Lung (tissue), 12 donors: Measurements from ENCODE around the gene HIPK2. TPM values are rescaled to one million over a fixed set of nuclear protein-coding genes. Genes with fewer than 3 reads are reported as not detected.

Experiments used
- ATAC-seq: fragments of 200-7000 bp; cut with Tn5 transposase; one replicate; pipeline ENCODE4 v1.9.1; 2020; ENCODE audit warnings: moderate number of reproducible peaks; ENCODE audit not compliant: insufficient read depth, low FRiP score
- DNase-seq, 3 donors: peaks; one replicate each; pipeline ENCODE4 v3.0.0-alpha.2; 2013 to 2017
- H3K27ac ChIP-seq, 2 donors: one replicate each; pipeline ENCODE4 v1.5.1; 2013; ENCODE audit warnings: mild to moderate bottlenecking in 2 of 2, moderate library complexity in 2 of 2, control low read depth in 1 of 2, inconsistent platforms in 1 of 2, low read depth in 1 of 2, low read length in 1 of 2
- H3K27me3 ChIP-seq, 3 donors: one replicate each; pipeline ENCODE4 v1.5.1; 2013; ENCODE audit warnings: low read length in 2 of 3; ENCODE audit not compliant: control insufficient read depth in 3 of 3, insufficient read depth in 3 of 3
- H3K36me3 ChIP-seq, 4 donors: one replicate each; pipeline ENCODE4 v1.5.1; 2013; ENCODE audit warnings: low read length in 4 of 4, mild to moderate bottlenecking in 1 of 4, moderate library complexity in 1 of 4; ENCODE audit not compliant: control insufficient read depth in 4 of 4, insufficient read depth in 4 of 4
- H3K4me1 ChIP-seq, 5 donors: one replicate each; pipeline ENCODE4 v1.5.1; 2013; ENCODE audit warnings: low read length in 5 of 5, mild to moderate bottlenecking in 2 of 5, moderate library complexity in 1 of 5; ENCODE audit not compliant: control insufficient read depth in 5 of 5, insufficient read depth in 5 of 5
- H3K4me3 ChIP-seq: one replicate; pipeline ENCODE4 v1.5.1; 2013; ENCODE audit warnings: mild to moderate bottlenecking, control low read depth, moderate library complexity
- H3K9ac ChIP-seq, 2 donors: one replicate each; pipeline ENCODE4 v1.5.1; 2013; ENCODE audit warnings: low read length in 2 of 2, control low read depth in 1 of 2; ENCODE audit not compliant: insufficient read depth in 1 of 2
- H3K9me3 ChIP-seq, 4 donors: one replicate each; pipeline ENCODE4 v1.5.1; 2013; ENCODE audit warnings: low read length in 3 of 4, mild to moderate bottlenecking in 1 of 4, moderate library complexity in 1 of 4; ENCODE audit not compliant: control insufficient read depth in 4 of 4, insufficient read depth in 3 of 4
- WGBS, 2 donors: extraction: QIAGEN DNeasy Blood & Tissue Kit; methylation state at CpG; one replicate each; pipeline ENCODE4 v1.1.7; 2013; 5-methylcytosine and 5-hydroxymethylcytosine counted together
- polyA plus RNA-seq, 2 donors: library from polyadenylated mRNA; stranded (reverse); fragments of 200-250 nt; gene quantifications; one replicate each; pipeline ENCODE4 v1.2.1, GENCODE V29; 2013
- total RNA-seq, 2 donors: library from RNA; depleted of rRNA in 1 of 2; stranded (reverse); fragments of >200 nt in 1 of 2; gene quantifications; one replicate each; pipeline ENCODE4 v1.2.1, GENCODE V29; 2014 to 2021
- TF ChIP-seq, protein P1 (sequence below): IDR thresholded peaks from 2 replicates; pipeline ENCODE4 v1.5.1; 2012; ENCODE audit warnings: mild to moderate bottlenecking; ENCODE audit errors: control extremely low read depth, extremely low read depth
- donor health status: control.
- donor health status: control.
- donor health status: Bipolar disorder and iron deficiency.
- donor health status: healthy.
- donor health status: DM: yes; HTN: yes; CAD: no.

HIPK2 gene
- total and polyA plus RNA-seq, 4 donors: 8.7 to 65.1 (median 18.3) TPM

DNA sequence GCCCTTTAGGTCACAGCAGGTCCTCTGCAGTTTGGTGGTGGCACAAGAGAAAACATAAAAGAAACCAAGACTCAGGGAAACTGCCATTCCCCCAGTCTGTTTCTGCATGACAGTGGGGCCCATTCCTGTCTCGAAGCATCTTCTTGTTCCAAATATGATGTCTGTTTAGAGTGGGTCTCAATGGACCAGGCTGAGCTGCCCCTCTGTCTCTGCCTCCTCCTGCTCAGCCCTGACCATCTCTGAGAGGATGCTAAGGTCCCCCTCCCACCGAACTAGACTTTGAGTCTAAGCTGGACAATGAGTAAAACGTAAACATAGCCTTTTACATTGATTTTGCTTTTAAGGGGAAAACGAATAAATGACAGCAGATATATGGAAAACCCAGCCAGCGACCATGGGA is 213.9 kb downstream of the HIPK2 start:
- H3K4me1 ChIP-seq: peaks cover 0 to 9% (median 0%) of the 10 kb centered on the region in 5 donors
- H3K4me3 ChIP-seq: no peak overlapping the region
- TF ChIP-seq, protein P1, sequence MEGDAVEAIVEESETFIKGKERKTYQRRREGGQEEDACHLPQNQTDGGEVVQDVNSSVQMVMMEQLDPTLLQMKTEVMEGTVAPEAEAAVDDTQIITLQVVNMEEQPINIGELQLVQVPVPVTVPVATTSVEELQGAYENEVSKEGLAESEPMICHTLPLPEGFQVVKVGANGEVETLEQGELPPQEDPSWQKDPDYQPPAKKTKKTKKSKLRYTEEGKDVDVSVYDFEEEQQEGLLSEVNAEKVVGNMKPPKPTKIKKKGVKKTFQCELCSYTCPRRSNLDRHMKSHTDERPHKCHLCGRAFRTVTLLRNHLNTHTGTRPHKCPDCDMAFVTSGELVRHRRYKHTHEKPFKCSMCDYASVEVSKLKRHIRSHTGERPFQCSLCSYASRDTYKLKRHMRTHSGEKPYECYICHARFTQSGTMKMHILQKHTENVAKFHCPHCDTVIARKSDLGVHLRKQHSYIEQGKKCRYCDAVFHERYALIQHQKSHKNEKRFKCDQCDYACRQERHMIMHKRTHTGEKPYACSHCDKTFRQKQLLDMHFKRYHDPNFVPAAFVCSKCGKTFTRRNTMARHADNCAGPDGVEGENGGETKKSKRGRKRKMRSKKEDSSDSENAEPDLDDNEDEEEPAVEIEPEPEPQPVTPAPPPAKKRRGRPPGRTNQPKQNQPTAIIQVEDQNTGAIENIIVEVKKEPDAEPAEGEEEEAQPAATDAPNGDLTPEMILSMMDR: no peak
- 94 to 97% methylated on average over 5 of the region's 5 CpGs for WGBS, 2 donors
- H3K27me3 ChIP-seq: no peaks in the 10 kb centered on the region
- ATAC-seq: no peak
- H3K9ac ChIP-seq: no peak overlapping the region
- H3K9me3 ChIP-seq: peaks cover 0 to 2% (median 0%) of the 10 kb centered on the region in 4 donors
- no peak for DNase-seq
- no peak overlapping the region for H3K27ac ChIP-seq
- peaks cover 0 to 8% (median 3%) of the 10 kb centered on the region in 4 donors for H3K36me3 ChIP-seq

DNA sequence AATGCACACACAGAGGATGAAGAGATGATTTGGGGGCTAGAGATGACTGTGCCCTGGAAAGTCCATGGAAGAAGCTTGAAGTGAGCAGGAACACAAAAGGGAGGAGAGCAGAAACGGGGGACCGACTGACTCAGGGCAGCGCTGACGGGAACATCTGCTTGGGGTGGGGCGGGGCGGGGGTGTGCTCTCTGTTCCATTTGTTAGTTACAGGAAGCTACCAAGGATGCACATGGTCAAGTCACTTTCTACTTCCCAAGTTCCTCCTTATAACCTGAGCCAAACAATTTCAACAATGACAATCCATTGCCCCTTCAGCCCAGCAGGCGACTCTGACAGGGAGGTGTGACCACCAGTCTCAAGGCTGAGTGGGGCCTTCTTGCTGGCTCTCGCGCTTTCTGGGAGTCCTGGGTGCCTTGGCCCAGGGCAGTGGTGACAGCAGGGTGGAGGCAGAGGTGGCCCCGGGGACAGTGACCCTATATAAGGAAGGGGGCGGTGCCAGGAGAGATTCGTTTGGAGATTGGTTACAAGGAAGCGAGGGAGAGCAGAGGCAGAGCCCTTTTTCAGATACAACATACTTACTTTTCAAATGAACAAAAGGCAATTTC is 214.7 kb downstream of the HIPK2 start:
- DNase-seq (peak in 1 of 3 donors; percentile 15), ATAC-seq (no peak)
- TF ChIP-seq, protein P1: no peak
- Histone ChIP-seq H3K36me3 (peaks cover 0 to 6% (median 0%) of the 10 kb centered on the region in 4 donors), H3K27me3 (no peaks in the 10 kb centered on the region), H3K9me3 (peaks cover 0 to 2% (median 0%) of the 10 kb centered on the region in 4 donors), H3K27ac (no peak overlapping the region), H3K4me1 (peaks cover 0 to 9% (median 0%) of the 10 kb centered on the region in 5 donors), H3K4me3 (no peak overlapping the region), H3K9ac (no peak overlapping the region)
- 43 to 53% methylated on average over 13 of the region's 13 CpGs for WGBS, 2 donors

- no peak overlapping the region for H3K27ac ChIP-seq
- no peak overlapping the region for H3K4me3 ChIP-seq
- H3K4me1 ChIP-seq: peaks cover 0 to 9% (median 0%) of the 10 kb centered on the region in 5 donors
- no peak for DNase-seq
- no peak for ATAC-seq
- peaks cover 0 to 2% (median 0%) of the 10 kb centered on the region in 3 donors for H3K27me3 ChIP-seq
- WGBS, 2 donors: 95 to 96% methylated on average over 12 of the region's 12 CpGs
- TF ChIP-seq, protein P1: no peak
- no peak overlapping the region for H3K9ac ChIP-seq
- peaks cover 0 to under 1% (median 0%) of the 10 kb centered on the region in 4 donors for H3K36me3 ChIP-seq
- peaks cover 0 to 2% (median 0%) of the 10 kb centered on the region in 4 donors for H3K9me3 ChIP-seq
These were observed 215.3 kb downstream of the HIPK2 start for GRCh38 chr7:139562491-139562890.
